Measurements from ENCODE around the gene DENND10.

GRCh38 chr10:119132521-119133345 lies 28.8 kb downstream of the DENND10 start:
- TF ChIP-seq EZH2 (IDR thresholded peaks at IDR 0.05) (no peak), POLR2AphosphoS5 (IDR thresholded peaks at IDR 0.05; ENCODE audit: borderline replicate concordance, low read depth, low read length) (no peak), FOXP2 (optimal IDR thresholded peaks at IDR 0.05; ENCODE audit: control extremely low read depth, extremely low read length, insufficient read depth) (no peak)
